ENCODE data around the gene MRPL48. TPM values are rescaled to one million over a fixed set of nuclear protein-coding genes. Genes with fewer than 3 reads are reported as not detected.
A peak's percentile ranks its signal among the peaks of the same experiment; 100 is the strongest.
"Not testable (repeated sequence)": the region's sequence is repeated elsewhere in the genome, so short reads cannot be mapped to it uniquely, and the experiment has no call there.

Gene MRPL48
- total and polyA plus RNA-seq, 7 experiments from 2014 or later, result 20.3 to 88.7 (median 27.9) TPM

DNA sequence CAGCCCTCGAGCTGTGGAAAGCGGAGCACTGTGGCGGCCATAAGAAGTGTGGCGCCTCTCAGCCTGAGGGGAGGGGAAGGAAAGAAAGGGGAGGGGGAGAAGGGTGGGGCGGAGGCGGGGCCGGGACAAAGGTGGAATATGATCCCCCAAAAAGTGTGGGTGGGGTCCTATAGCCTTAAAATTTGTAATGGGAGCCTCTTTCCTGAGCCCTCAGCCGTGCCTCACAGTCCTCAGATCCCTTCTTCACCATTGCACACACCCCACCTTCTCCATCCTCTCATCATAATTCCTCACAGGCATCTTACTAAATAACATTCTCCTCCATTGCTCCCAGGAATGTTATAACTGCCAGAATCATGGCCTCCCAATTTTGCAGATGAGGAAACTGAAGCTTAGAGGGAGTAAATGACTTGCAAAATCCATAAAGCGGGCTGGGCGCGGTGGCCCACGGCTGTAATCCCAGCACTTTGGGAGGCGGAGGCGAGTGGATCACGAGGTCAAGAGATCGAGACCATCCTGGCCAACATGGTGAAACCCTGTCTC lies 26.2 kb upstream of the MRPL48 start:
- Histone ChIP-seq H3K27me3 (ENCODE audit: control insufficient read depth in 2 of 2, insufficient read depth in 2 of 2, low read length in 2 of 2) (no peaks in the 10 kb centered on the region), H3K4me3 (ENCODE audit: low read length) (peak overlapping the region; percentile 87), H3K27ac (ENCODE audit: low read depth, low read length) (peak overlapping the region; percentile 89), H3K9me3 (ENCODE audit: control insufficient read depth in 2 of 3, low read length in 3 of 3) (no peaks in the 10 kb centered on the region), H3K4me1 (ENCODE audit: control insufficient read depth in 2 of 2, insufficient read depth in 2 of 2, low read length in 2 of 2) (peaks cover 14 to 15% of the 10 kb centered on the region in 2 donors), H3K36me3 (ENCODE audit: control insufficient read depth in 2 of 3, insufficient read depth in 3 of 3, low read length in 3 of 3) (peaks cover 0 to 7% (median 0%) of the 10 kb centered on the region in 3 experiments)
- peak in 2 of 9 donors; percentile 7 to 16 for DNase-seq
- peak; percentile 0 for ATAC-seq
- no peaks in the 10 kb centered on the region for H3K9me3 Mint-ChIP-seq
- peaks cover 19 to 34% (median 32%) of the 10 kb centered on the region in 7 donors for H3K4me1 Mint-ChIP-seq
- peak overlapping the region; percentile 76 to 98 (median 92) for H3K27ac Mint-ChIP-seq
- POLR2A ChIA-PET, result interaction anchor here (0.6 to 9.7 kb wide), 9 partner anchors 9 to 410 kb away, joined by 3 to 162 read pairs (median 4); partner anchors contain the start of genes FAM168A, MRPL48 and PPME1
- H3K27me3 Mint-ChIP-seq, result peaks cover 0 to 11% (median 0%) of the 10 kb centered on the region in 5 donors
- peaks cover 0 to 16% (median 0%) of the 10 kb centered on the region in 5 donors for H3K36me3 Mint-ChIP-seq
- CTCF ChIA-PET, result interaction anchor here (0.6 to 3.6 kb wide), 5 partner anchors 18 to 101 kb away, joined by 3 to 22 read pairs (median 4); partner anchors contain the start of gene MRPL48
- intact Hi-C loops (cut with micrococcal nuclease), result loop anchor here (1.0 to 10.0 kb wide), 10 partner anchors 18 to 986 kb away; partner anchors contain the start of genes C2CD3 (in 2 of the 2), FAM168A (in 2 of the 2), PPME1 (in 2 of the 2) and COA4 (in 1 of the 2)
- peak overlapping the region; percentile 83 to 98 (median 94) for H3K4me3 Mint-ChIP-seq

DNA sequence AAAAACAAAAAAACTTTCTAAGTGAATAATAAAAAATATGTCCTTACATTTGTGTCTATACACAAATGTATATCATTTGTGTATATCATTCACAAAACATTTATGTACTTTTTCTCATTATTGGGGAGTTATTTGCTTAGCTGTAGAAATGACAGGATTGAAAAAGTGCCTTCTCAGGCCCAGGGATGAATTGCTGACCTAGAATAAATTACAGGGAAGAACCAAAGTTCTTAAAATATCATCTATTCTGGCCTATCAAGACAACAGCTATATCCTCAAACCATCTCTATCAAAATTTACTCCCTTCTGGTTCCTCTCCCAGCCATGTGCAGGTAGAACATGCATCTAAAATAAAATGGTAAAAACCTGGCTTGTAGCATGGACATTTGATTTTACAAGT lies 24.9 kb upstream of the MRPL48 start:
- H3K27me3 Mint-ChIP-seq, result peaks cover 0 to 20% (median 8%) of the 10 kb centered on the region in 5 donors
- DNase-seq (no peak), ATAC-seq (no peak)
- H3K36me3 Mint-ChIP-seq, result peaks cover 0 to 13% (median 0%) of the 10 kb centered on the region in 5 donors
- H3K4me1 Mint-ChIP-seq, result peaks cover 19 to 32% (median 28%) of the 10 kb centered on the region in 7 donors
- Histone ChIP-seq H3K9me3 (ENCODE audit: control insufficient read depth in 2 of 3, low read length in 3 of 3) (no peaks in the 10 kb centered on the region), H3K27me3 (ENCODE audit: control insufficient read depth in 2 of 2, insufficient read depth in 2 of 2, low read length in 2 of 2) (peaks cover 0 to 4% of the 10 kb centered on the region in 2 donors), H3K4me1 (ENCODE audit: control insufficient read depth in 2 of 2, insufficient read depth in 2 of 2, low read length in 2 of 2) (peaks cover 14 to 15% of the 10 kb centered on the region in 2 donors), H3K4me3 (ENCODE audit: low read length) (no peak overlapping the region), H3K36me3 (ENCODE audit: control insufficient read depth in 2 of 3, insufficient read depth in 3 of 3, low read length in 3 of 3) (peaks cover 0 to 7% (median 0%) of the 10 kb centered on the region in 3 experiments), H3K27ac (ENCODE audit: low read depth, low read length) (no peak overlapping the region)
- H3K9me3 Mint-ChIP-seq, result no peaks in the 10 kb centered on the region
- H3K4me3 Mint-ChIP-seq, result peak overlapping the region in 2 of 10 donors; percentile 2 to 11
- peak overlapping the region in 4 of 9 donors; percentile 25 to 66 (median 44) for H3K27ac Mint-ChIP-seq
- ChIA-PET CTCF (interaction anchor here (1.0 to 3.6 kb wide), 2 partner anchors 17 to 40 kb away, joined by 4 to 22 read pairs; no protein-coding TSS in a partner anchor), POLR2A (interaction anchor here (1.0 to 9.7 kb wide), 3 partner anchors 10 to 25 kb away, joined by 3 to 162 read pairs (median 20); partner anchors contain the start of gene MRPL48)
- intact Hi-C loops (cut with micrococcal nuclease), result loop anchor here in 1 of 2 donors (5.0 to 10.0 kb wide), 2 partner anchors 388 to 985 kb away; partner anchors contain the start of genes RELT and RNF169

- intact Hi-C loops (cut with micrococcal nuclease), result loop anchor here in 1 of 2 donors (10.0 kb wide), 1 partner anchor 392 kb away; the partner anchor contains the start of gene RELT
Measured at GRCh38 chr11:73766763-73767162, 20.9 kb upstream of the MRPL48 start.

DNA sequence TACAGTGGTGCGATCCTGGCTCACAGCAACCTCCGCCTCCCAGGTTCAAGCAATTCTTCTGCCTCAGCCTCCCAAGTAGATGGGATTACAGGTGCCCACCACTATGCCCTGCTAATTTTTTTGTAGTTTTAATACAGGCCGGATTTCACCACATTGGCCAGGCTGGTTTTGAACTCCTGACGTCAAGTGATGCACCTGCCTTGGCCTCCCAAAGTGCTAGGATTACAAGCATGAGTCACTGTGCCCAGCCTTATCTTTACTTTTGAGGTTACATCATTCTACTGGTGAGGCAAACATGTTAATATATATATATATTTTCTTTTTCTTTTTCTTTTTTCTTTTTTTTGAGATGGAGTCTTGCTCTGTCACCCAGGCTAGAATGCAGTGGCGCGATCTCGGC lies 16.9 kb upstream of the MRPL48 start:
- H3K4me3 Mint-ChIP-seq, ATAC-seq, CTCF ChIA-PET: not testable (repeated sequence)

More at GRCh38 chr11:73766763-73767162, 20.9 kb upstream of the MRPL48 start:
- H3K4me3 Mint-ChIP-seq, result no peak overlapping the region
- peaks cover 0 to 22% (median 8%) of the 10 kb centered on the region in 5 donors for H3K27me3 Mint-ChIP-seq
- Histone ChIP-seq H3K27me3 (ENCODE audit: control insufficient read depth in 2 of 2, insufficient read depth in 2 of 2, low read length in 2 of 2) (peaks cover 0 to 4% of the 10 kb centered on the region in 2 donors), H3K36me3 (ENCODE audit: control insufficient read depth in 2 of 3, insufficient read depth in 3 of 3, low read length in 3 of 3) (no peaks in the 10 kb centered on the region), H3K4me3 (ENCODE audit: low read length) (no peak overlapping the region), H3K4me1 (ENCODE audit: control insufficient read depth in 2 of 2, insufficient read depth in 2 of 2, low read length in 2 of 2) (no peaks in the 10 kb centered on the region), H3K9me3 (ENCODE audit: control insufficient read depth in 2 of 3, low read length in 3 of 3) (no peaks in the 10 kb centered on the region), H3K27ac (ENCODE audit: low read depth, low read length) (no peak overlapping the region)
- no peak for ATAC-seq
- CTCF ChIA-PET, result interaction anchor here (0.5 kb wide), 1 partner anchor 174 kb away, joined by 3 read pairs; no protein-coding TSS in a partner anchor
- peaks cover 0 to 3% (median 0%) of the 10 kb centered on the region in 7 donors for H3K4me1 Mint-ChIP-seq
- no peak overlapping the region for H3K27ac Mint-ChIP-seq
- H3K9me3 Mint-ChIP-seq, result no peaks in the 10 kb centered on the region
- no peak for DNase-seq
- H3K36me3 Mint-ChIP-seq, result no peaks in the 10 kb centered on the region
- POLR2A ChIA-PET, result interaction anchor here (9.7 kb wide), 1 partner anchor 11 kb away, joined by 162 read pairs; no protein-coding TSS in a partner anchor

DNA sequence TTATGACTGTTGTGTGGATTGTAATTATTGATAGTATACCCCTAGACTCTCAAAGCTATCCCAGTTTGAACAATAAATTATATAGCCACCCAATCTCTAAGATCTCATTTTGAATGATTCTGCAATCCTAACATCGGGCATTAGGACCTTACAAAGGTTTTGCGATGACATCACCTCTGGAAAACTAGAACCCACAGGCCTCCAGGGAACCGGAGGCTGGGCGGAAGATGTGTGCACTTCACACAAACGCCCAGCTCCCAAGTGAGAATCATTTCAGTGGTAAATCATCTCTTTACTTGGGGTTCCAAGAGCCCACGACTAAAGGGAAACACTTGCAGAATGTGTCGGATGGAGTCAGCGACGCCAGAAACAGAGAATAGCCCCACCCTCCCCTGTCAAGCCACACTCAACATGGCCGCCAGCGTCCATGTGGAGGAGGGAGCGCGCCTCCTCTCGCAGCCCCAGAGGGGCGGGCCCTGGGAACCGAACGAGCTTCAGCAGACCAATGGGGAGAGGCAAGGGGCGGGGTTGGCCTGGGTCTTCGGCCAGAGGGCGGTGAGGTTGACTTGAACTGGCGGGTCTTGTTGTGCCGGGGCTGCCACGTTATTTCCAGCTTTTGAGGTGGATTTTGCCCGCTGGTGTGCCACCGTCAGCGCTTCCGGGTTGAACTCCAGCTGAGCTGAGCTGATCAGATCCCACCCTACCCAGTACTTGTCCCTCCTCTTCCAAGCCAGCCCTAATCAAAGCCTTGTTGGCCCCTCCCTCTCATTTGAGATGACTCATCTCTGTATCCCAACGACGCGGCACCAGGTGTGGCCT lies 8.4 kb upstream of the MRPL48 start:
- no peaks in the 10 kb centered on the region for H3K9me3 ChIP-seq (ENCODE audit: control insufficient read depth in 2 of 3, low read length in 3 of 3)
- Mint-ChIP-seq H3K4me1 (peaks cover 2 to 18% (median 9%) of the 10 kb centered on the region in 7 donors), H3K9me3 (peaks cover 0 to 2% (median 0%) of the 10 kb centered on the region in 11 donors), H3K36me3 (no peaks in the 10 kb centered on the region), H3K27me3 (peaks cover 0 to 6% (median 0%) of the 10 kb centered on the region in 5 donors), H3K4me3 (peak overlapping the region; percentile 86 to 97 (median 94)), H3K27ac (peak overlapping the region; percentile 94 to 100 (median 100))
- POLR2A ChIA-PET, result interaction anchor here (0.6 to 5.3 kb wide), 19 partner anchors 8 to 1667 kb away, joined by 3 to 162 read pairs (median 3); partner anchors contain the start of genes ANAPC15, FAM168A, LIPT2 and MRPL48
- no peaks in the 10 kb centered on the region for H3K27me3 ChIP-seq (ENCODE audit: control insufficient read depth in 2 of 2, insufficient read depth in 2 of 2, low read length in 2 of 2)
- H3K4me1 ChIP-seq (ENCODE audit: control insufficient read depth in 2 of 2, insufficient read depth in 2 of 2, low read length in 2 of 2), result peaks cover 0 to 6% of the 10 kb centered on the region in 2 donors
- H3K27ac ChIP-seq (ENCODE audit: low read depth, low read length), result peak overlapping the region; percentile 89
- DNase-seq (peak; percentile 88 to 98 (median 97)), ATAC-seq (peak; percentile 99)
- no peaks in the 10 kb centered on the region for H3K36me3 ChIP-seq (ENCODE audit: control insufficient read depth in 2 of 3, insufficient read depth in 3 of 3, low read length in 3 of 3)
- CTCF ChIA-PET, result interaction anchor here (0.6 to 3.2 kb wide), 3 partner anchors 15 to 26 kb away, joined by 3 to 22 read pairs (median 7); partner anchors contain the start of gene RAB6A
- intact Hi-C loops (cut with micrococcal nuclease), result loop anchor here (1.0 to 5.0 kb wide), 11 partner anchors 9 to 714 kb away; partner anchors contain the start of genes C2CD3 (in 2 of the 2), COA4 (in 2 of the 2), FAM168A (in 2 of the 2) and FCHSD2 (in 2 of the 2)
- peak overlapping the region; percentile 58 for H3K4me3 ChIP-seq (ENCODE audit: low read length)

More for the DNA sequence above, 16.9 kb upstream of the MRPL48 start:
- H3K4me3 ChIP-seq (ENCODE audit: low read length); H3K36me3 ChIP-seq (ENCODE audit: control insufficient read depth in 2 of 3, insufficient read depth in 3 of 3, low read length in 3 of 3); H3K27ac Mint-ChIP-seq; H3K27ac ChIP-seq (ENCODE audit: low read depth, low read length); H3K9me3 ChIP-seq (ENCODE audit: control insufficient read depth in 2 of 3, low read length in 3 of 3); H3K36me3 Mint-ChIP-seq; H3K4me1 Mint-ChIP-seq; DNase-seq; H3K9me3 Mint-ChIP-seq; POLR2A ChIA-PET; intact Hi-C loops (cut with micrococcal nuclease); H3K4me1 ChIP-seq (ENCODE audit: control insufficient read depth in 2 of 2, insufficient read depth in 2 of 2, low read length in 2 of 2); H3K27me3 ChIP-seq (ENCODE audit: control insufficient read depth in 2 of 2, insufficient read depth in 2 of 2, low read length in 2 of 2): not testable (repeated sequence)
- peaks cover 0 to 22% (median 8%) of the 10 kb centered on the region in 5 donors for H3K27me3 Mint-ChIP-seq

GRCh38 chr11:73781303-73781702 lies 6.4 kb upstream of the MRPL48 start:
- no peaks in the 10 kb centered on the region for H3K27me3 ChIP-seq (ENCODE audit: control insufficient read depth in 2 of 2, insufficient read depth in 2 of 2, low read length in 2 of 2)
- DNase-seq, result no peak
- intact Hi-C loops (cut with micrococcal nuclease), result no loop called here
- no peaks in the 10 kb centered on the region for H3K9me3 ChIP-seq (ENCODE audit: control insufficient read depth in 2 of 3, low read length in 3 of 3)
- peak overlapping the region in 1 of 10 donors; percentile 7 for H3K4me3 Mint-ChIP-seq
- H3K4me3 ChIP-seq (ENCODE audit: low read length), result no peak overlapping the region
- ChIA-PET POLR2A (no interaction called here), CTCF (interaction anchor here (0.7 to 1.0 kb wide), 2 partner anchors 20 to 917 kb away, joined by 3 to 6 read pairs; partner anchors contain the start of gene RAB6A)
- peak overlapping the region in 4 of 9 donors; percentile 8 to 86 (median 34) for H3K27ac Mint-ChIP-seq
- no peaks in the 10 kb centered on the region for H3K36me3 Mint-ChIP-seq
- H3K36me3 ChIP-seq (ENCODE audit: control insufficient read depth in 2 of 3, insufficient read depth in 3 of 3, low read length in 3 of 3), result no peaks in the 10 kb centered on the region
- no peaks in the 10 kb centered on the region for H3K9me3 Mint-ChIP-seq
- H3K27ac ChIP-seq (ENCODE audit: low read depth, low read length), result no peak overlapping the region
- ATAC-seq, result no peak
- H3K27me3 Mint-ChIP-seq, result peaks cover 0 to 6% (median 0%) of the 10 kb centered on the region in 5 donors
- H3K4me1 ChIP-seq (ENCODE audit: control insufficient read depth in 2 of 2, insufficient read depth in 2 of 2, low read length in 2 of 2), result peaks cover 0 to 6% of the 10 kb centered on the region in 2 donors
- peaks cover 2 to 22% (median 10%) of the 10 kb centered on the region in 7 donors for H3K4me1 Mint-ChIP-seq

Measured in naive thymus-derived CD4-positive, alpha-beta T cell (primary cell).